Ammon's horn (tissue), 1 donor: Measurements from ENCODE around the gene GZMM.

Experiments
- DNase-seq: peaks from one replicate; pipeline ENCODE4 v3.0.0-alpha.2; 2016; ENCODE audit warnings: low spot score

Gene GZMM

GRCh38 chr19:535017-535835 is 8.6 kb upstream of the GZMM start:
- DNase-seq = no peak

- DNase-seq = no peak
These were observed 7.6 kb upstream of the GZMM start for GRCh38 chr19:536031-536880.

DNA sequence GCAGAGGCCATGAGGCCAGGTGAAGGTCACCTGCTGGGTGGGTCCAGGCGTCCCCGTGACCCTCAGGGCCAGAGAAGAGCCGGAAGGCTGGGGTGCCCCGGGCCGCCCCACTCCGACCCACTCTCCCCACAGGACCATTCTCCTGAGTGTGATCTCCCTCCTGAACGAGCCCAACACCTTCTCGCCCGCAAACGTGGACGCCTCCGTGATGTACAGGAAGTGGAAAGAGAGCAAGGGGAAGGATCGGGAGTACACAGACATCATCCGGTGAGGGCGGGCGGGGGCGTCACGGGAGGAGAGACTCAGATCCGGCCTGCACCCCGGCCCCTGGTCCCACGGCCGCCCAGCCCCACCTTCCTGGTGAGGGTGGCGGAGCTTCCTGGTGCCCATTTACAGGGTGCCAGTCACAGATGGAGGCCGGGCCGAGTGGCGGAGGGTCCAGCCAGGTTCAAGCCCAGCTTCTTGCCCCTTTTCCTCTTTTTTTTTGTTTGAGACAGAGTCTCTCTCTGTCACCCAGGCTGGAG is 6.9 kb upstream of the GZMM start:
- DNase-seq = no peak

DNA sequence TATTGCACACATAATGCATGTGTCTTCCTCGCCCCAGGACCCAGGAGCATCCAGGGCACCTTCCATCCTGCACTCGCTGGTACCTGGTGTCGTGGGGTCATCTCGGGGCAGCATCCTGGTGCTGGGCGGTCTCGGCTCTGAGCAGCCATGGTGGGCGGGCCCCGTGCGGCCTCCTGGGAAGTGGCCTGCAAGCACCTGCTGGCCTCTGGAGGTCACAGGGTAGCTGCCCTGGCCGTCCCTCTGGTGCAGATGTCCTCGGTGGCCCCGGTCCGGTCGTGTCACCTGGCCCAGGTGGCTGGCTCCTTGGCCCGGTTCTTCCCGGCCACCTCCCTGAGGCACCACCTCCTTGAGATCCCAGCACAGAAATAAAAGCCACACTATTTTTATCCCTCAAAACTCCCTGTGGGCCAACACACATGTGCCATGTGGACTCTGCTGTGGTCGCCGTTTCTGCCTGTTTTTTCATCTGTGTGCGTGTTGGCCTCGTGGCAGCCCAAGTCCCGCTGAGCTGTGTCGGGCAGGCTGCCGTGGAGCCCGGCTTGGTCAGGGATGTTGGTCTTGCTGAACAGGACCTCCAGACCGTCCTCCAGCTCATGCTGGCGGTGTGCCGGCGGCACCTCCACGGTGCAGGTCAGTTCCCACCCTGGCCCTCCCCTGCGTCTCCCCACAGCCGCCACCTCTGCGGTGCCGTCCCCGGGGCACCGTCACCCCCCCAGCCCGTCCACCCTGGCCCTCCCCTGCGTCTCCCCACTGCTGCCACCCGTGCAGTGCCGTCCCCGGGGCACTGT is 5.0 kb upstream of the GZMM start:
- DNase-seq = no peak

DNA sequence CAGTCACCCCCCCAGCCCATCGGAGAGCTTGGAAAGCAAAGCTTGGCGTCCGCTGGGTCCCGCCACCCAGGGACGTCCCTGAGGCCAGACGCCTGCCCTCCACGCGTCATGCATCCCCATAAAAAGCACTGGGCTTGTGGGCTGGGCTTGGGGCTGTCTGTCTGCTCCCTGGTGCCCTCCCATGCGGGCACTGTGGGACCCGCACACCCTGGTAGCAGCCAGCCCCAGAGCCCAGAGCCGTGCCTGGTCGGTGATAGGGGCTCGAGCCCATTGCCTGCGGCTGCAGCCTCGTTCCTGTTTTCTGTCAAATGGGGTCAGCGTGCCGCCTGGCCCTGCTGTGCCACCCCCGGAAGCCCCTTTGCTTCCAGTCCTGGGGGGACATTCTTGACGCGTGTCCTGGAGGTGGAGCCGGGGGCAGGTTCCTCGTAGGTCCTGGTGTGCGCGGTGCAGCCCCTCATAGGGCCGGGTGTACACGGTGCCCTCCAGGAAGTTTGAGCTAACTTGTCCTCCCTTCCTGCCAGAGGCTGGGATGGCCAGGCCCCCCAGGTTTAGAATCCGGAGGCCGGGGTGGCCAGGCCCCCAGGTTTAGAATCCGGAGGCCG is 4.3 kb upstream of the GZMM start:
- no peak for DNase-seq

DNA sequence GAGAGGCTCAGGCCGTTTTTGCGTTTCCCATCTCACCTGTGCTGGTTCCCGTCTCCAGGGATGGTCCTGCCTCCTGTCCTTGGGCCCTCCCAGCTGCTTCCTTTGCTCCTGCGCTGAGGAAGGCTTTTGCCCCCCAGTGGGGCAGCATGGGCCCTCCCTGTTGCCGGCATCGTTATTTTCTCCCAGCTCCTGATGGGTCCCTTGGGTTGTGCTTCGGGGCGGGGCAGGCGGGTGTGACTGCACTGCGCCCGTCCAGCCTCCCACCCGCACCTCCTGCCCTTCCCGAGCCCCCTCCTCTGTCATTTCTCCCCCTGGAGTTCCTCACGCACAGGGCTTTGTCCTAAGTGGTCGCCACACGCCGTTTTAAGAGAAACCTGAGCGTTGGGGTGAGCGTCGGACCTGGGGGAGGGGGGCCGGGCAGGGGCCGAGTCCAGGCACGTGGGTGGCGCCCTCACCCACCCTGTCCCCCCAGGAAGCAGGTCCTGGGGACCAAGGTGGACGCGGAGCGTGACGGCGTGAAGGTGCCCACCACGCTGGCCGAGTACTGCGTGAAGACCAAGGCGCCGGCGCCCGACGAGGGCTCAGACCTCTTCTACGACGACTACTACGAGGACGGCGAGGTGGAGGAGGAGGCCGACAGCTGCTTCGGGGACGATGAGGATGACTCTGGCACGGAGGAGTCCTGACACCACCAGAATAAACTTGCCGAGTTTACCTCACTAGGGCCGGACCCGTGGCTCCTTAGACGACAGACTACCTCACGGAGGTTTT is 2.8 kb upstream of the GZMM start:
- no peak for DNase-seq

DNA sequence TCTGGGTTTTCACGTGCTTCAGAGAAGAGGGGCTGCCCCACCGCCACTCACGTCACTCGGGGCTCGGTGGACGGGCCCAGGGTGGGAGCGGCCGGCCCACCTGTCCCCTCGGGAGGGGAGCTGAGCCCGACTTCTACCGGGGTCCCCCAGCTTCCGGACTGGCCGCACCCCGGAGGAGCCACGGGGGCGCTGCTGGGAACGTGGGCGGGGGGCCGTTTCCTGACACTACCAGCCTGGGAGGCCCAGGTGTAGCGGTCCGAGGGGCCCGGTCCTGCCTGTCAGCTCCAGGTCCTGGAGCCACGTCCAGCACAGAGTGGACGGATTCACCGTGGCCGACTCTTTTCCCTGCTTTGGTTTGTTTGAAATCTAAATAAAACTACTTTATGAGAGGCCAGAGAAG is 2.2 kb upstream of the GZMM start:
- no peak for DNase-seq

DNA sequence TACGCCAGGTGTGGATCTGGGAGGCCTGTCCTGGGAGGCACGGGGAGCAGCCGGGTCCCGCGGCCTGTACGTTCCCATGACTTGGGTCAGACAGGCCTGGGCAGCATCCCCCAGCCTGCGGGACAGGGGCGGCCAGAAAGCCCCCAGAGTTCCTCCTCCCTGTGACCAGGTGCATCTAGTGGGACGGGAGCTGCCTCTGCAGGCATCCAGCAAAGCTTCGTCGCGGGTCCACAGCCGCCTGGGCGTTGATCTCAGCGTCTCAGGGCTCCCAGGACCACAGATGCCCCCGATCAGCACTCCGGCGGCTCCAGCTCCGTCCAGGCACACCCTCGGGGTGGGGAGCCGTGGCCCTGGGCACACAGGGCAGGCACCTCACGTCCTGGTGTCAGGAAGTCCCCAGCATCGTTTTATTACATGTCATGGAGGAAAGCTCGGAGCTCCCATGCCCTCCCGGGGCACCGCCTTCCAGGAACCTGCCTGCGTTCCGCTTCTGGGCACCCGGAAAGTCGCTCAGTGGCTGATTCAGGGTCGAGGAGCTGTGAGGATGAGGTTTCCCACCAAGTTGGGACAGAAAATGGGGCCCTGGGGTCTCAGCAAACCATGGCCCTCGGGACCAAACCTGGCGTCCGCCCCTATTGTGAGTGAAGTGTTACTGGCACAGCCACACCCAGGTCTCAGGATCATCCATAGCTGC is 1.5 kb upstream of the GZMM start:
- no peak for DNase-seq

DNA sequence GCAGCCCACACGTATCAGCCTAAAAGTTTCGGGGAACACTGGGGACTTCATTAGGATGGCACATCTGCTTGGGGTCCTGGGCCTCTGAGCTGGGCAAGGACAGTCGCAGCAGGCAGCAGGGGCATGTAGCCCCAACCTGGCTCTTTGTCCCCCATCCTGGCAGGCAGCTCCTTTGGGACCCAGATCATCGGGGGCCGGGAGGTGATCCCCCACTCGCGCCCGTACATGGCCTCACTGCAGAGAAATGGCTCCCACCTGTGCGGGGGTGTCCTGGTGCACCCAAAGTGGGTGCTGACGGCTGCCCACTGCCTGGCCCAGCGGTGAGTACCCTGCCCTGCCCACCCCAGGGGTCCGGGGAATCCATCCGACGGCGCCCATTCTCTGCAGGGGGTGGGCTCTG is 3.3 kb downstream of the GZMM start:
- no peak for DNase-seq

GRCh38 chr19:547836-548720 is 4.2 kb downstream of the GZMM start:
- no peak for DNase-seq

DNA sequence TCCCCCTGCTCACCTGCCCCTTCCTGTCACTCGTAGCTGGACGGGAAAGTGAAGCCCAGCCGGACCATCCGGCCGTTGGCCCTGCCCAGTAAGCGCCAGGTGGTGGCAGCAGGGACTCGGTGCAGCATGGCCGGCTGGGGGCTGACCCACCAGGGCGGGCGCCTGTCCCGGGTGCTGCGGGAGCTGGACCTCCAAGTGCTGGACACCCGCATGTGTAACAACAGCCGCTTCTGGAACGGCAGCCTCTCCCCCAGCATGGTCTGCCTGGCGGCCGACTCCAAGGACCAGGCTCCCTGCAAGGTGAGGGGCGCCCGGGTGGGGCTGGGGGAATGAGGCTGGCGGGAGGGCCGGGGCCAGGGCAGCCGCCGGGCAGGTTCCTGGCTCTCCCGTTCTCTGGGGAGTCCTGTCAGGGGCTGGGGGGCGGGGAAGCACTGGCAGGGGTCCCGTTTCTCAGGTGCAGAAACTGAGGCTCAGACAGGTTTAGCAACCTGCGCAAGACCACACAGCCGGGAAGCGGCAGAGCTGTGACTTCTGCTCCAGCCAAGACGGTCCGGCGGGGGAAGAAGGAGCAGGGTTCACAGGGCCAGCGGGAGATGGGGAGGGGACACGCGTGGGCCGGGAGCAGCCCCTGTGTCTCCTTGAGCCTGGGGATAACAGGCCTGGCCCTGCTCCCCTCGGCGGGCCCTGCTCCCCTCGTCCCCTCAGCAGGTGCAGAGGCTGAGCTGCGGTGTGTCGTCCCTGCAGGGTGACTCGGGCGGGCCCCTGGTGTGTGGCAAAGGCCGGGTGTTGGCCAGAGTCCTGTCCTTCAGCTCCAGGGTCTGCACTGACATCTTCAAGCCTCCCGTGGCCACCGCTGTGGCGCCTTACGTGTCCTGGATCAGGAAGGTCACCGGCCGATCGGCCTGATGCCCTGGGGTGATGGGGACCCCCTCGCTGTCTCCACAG is 5.3 kb downstream of the GZMM start:
- DNase-seq = no peak

DNA sequence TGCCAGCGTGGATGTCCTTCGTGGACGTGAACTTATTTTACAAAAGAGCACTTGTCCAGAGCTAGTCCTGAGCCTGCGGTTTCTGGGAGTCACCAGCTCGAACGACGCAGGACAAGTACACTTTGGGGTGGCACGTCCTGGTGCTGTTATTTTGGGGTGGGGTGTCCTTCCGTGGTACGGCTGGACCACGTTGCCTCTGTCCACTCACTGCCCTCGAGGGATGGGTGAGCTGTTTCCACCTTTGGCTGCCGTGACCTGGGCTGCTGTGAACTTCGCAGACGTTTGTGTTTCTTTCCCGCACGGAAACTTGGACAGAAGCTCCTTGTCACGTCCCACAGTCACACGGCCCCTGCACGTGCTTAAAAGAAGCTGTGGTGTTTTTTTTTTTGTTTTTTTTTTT is 11.0 kb downstream of the GZMM start:
- DNase-seq = no peak

- no peak for DNase-seq
These were observed 11.6 kb downstream of the GZMM start for GRCh38 chr19:555474-555808.

DNA sequence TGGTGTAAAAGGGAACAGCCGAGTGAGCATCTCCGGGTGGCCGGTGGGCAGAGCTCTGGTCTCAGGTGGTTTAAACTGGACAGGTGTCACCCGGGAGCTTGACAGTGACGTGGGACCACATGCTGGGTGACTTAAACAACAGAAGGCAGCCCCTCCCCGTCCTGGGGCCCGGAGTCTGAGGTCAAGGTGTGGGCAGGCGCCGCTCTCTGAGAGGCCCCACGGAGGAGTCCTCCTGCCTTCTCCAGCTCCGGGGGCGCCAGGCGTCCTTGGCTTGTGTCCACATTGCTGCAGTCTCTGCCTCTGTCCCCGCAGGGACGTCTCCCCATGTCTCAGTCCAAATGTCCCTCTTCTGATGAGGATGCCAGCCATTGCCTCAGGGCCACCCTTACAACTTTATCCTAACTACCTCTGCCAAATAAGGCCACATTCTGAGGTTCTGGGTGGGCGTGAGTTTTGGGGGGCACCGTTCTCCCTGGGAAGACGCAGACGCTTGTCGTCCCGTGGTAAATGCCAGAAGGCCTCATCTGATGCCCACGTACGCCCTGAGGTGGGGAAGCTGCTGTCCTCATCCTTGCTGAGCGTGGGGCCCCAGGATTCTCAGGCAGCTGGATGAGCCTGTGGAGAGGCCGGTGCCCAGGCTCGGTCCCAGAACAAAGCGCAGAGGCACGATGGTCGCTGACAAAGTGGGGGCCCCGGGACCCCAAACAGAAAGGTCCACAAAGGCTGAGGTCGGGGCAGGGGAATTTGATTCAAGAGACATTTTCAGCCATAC is 12.9 kb downstream of the GZMM start:
- no peak for DNase-seq

- DNase-seq = no peak
These were observed 15.1 kb downstream of the GZMM start for GRCh38 chr19:558770-559439.

DNA sequence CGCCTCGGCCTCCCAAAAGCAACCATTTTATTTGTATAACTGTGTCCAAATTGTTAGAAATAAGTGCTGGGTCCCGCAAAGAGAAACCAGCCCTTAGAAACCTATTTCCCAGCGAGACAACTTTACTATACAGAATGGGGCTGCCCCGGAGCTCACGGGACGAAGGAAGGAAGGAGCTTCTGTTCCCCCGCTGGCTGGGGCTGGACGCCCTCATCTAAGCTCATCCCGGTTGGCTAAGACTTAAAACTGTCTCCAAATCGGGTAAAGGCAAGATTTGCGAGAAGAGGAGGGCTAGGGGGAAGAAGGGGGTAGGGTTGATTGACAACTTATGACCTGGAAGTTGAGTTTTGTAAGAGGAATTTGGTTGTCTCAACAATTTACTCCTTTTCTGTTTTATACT is 16.3 kb downstream of the GZMM start:
- DNase-seq = no peak

GRCh38 chr19:566403-566802 is 22.6 kb downstream of the GZMM start:
- no peak for DNase-seq
